BJ (cell line): ENCODE measurements around the gene SOX6. TPM values are rescaled to one million over a fixed set of nuclear protein-coding genes. Genes with fewer than 3 reads are reported as not detected.
A peak's percentile ranks its signal among the peaks of the same experiment; 100 is the strongest.

Experiments
- CTCF ChIA-PET: fragments of 350-600 bp; formaldehyde crosslinking; extraction: SDS; loops from one replicate; lab custom pipeline; 2021; ENCODE audit warnings: antibody characterized with exemption, inconsistent platforms; lab: Yijun Ruan, JAX
- POLR2A ChIA-PET: fragments of 300-600 bp; sonication (Branson Sonifier 250); formaldehyde crosslinking; extraction: SDS; loops from one replicate; lab custom pipeline; 2021; ENCODE audit warnings: antibody characterized with exemption; lab: Charles Lee
- DNase-seq: peaks from one replicate; pipeline ENCODE4 v3.0.0-alpha.2; 2011; ENCODE audit warnings: low read depth
- H3K27me3 ChIP-seq: 2 replicates; pipeline ENCODE4 v1.6.0; 2011; ENCODE audit warnings: low read length; ENCODE audit not compliant: control insufficient read depth, insufficient read depth
- H3K36me3 ChIP-seq: 2 replicates; pipeline ENCODE4 v1.5.1; 2011; ENCODE audit warnings: low read length; ENCODE audit not compliant: control insufficient read depth, insufficient read depth
- H3K4me3 ChIP-seq: 2 replicates; pipeline ENCODE4 v1.5.1; 2011; ENCODE audit warnings: low read depth, mild to moderate bottlenecking, control low read depth, low read length
- CTCF ChIP-seq: IDR thresholded peaks from 2 replicates; pipeline ENCODE4 v1.5.1; 2011; ENCODE audit warnings: low read depth, mild to moderate bottlenecking, control low read depth, inconsistent platforms, low read length, moderate library complexity; ENCODE audit not compliant: insufficient read depth
- polyA plus RNA-seq: library from polyadenylated mRNA; depleted of rRNA; stranded (reverse); fragments of >200 nt; gene quantifications from 2 replicates; pipeline ENCODE4 v1.2.3, GENCODE V29; 2011

Gene SOX6
- polyA plus RNA-seq, 1 experiment, result 1.9 TPM

DNA sequence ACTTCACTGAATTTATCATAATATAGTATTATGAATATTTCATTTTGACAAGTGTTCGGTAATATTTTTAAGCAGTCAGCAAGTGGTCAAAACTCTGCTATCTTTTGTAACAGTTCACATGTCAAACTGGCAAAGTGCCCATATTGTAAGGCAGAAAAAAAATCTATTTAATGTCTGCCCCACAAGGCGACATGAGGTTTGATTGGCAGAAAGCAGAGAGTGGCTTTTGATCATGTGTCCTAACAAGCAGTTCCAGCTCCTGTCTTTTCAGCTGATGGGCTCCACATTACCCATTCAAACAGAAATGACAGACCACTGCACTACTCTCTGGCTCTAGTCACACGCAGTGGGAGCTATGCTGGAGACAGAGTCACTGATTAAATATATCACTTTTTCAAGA, 59.0 kb downstream of the SOX6 start:
- ChIA-PET CTCF (no interaction called here), POLR2A (no interaction called here)
- DNase-seq, result no peak
- no peak for TF ChIP-seq CTCF
- no peaks in the 10 kb centered on the region for H3K36me3 ChIP-seq
- H3K27me3 ChIP-seq, result no peaks in the 10 kb centered on the region
- no peak overlapping the region for H3K4me3 ChIP-seq

DNA sequence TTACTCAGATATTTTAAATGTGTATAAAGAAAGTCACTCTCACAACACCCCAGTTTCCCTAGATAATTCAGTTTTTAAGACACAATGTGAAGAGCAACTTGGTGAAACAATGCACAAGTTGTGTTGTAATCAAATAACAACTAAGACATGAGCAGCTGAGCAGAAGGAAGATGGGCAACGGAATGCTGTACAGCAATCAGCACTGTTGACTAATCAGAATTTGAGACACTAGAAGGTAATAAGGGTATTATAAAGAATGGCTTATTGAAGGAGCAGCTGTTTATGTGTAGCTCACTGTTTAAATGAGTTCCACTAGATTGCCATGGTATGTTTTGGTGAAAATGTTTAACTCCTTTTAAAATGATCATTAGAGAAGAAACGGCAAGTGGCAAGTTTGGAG, 60.1 kb downstream of the SOX6 start:
- ChIA-PET CTCF (no interaction called here), POLR2A (no interaction called here)
- Histone ChIP-seq H3K36me3 (no peaks in the 10 kb centered on the region), H3K27me3 (no peaks in the 10 kb centered on the region), H3K4me3 (no peak overlapping the region)
- no peak for TF ChIP-seq CTCF
- no peak for DNase-seq

GRCh38 chr11:16295592-16295991, 60.8 kb downstream of the SOX6 start:
- Histone ChIP-seq H3K36me3 (no peaks in the 10 kb centered on the region), H3K27me3 (no peaks in the 10 kb centered on the region), H3K4me3 (no peak overlapping the region)
- no peak for TF ChIP-seq CTCF
- CTCF ChIA-PET, result no interaction called here
- DNase-seq, result no peak
- POLR2A ChIA-PET, result no interaction called here

- no peaks in the 10 kb centered on the region for H3K36me3 ChIP-seq
- H3K4me3 ChIP-seq, result no peak overlapping the region
- H3K27me3 ChIP-seq, result no peaks in the 10 kb centered on the region
- ChIA-PET POLR2A (no interaction called here), CTCF (no interaction called here)
- no peak for TF ChIP-seq CTCF
- peak; percentile 14 for DNase-seq
These were observed 63.1 kb downstream of the SOX6 start for GRCh38 chr11:16293204-16293681.

GRCh38 chr11:16292167-16292859, 64.0 kb downstream of the SOX6 start:
- ChIA-PET POLR2A (no interaction called here), CTCF (interaction anchor here (0.6 kb wide), 1 partner anchor 246 kb away, joined by 3 read pairs; no protein-coding TSS in a partner anchor)
- no peaks in the 10 kb centered on the region for H3K27me3 ChIP-seq
- H3K4me3 ChIP-seq, result no peak overlapping the region
- no peak for DNase-seq
- H3K36me3 ChIP-seq, result no peaks in the 10 kb centered on the region
- TF ChIP-seq CTCF, result no peak
